ENCODE measurements around the gene PLEKHG7. TPM values are rescaled to one million over a fixed set of nuclear protein-coding genes. Genes with fewer than 3 reads are reported as not detected.
"Not testable (repeated sequence)": the region's sequence is repeated elsewhere in the genome, so short reads cannot be mapped to it uniquely, and the experiment has no call there.

Gene PLEKHG7
- total RNA-seq, 1 experiment from 2014 or later: not detected

GRCh38 chr12:92745856-92746550, 43.2 kb downstream of the PLEKHG7 start:
- Histone ChIP-seq H3K4me1 (ENCODE audit: insufficient read depth, low read length, poor library complexity, severe bottlenecking) (no peaks in the 10 kb centered on the region), H3K36me3 (ENCODE audit: insufficient read depth, low read length, poor library complexity, severe bottlenecking) (no peaks in the 10 kb centered on the region), H3K27me3 (replicated peaks; ENCODE audit: insufficient read depth, low read depth, low read length, poor library complexity) (no peaks in the 10 kb centered on the region), H3K27ac (ENCODE audit: low read depth, low read length, poor library complexity, severe bottlenecking) (no peak overlapping the region), H3K9me3 (ENCODE audit: low read depth, low read length, poor library complexity, severe bottlenecking) (no peaks in the 10 kb centered on the region), H3K4me3 (ENCODE audit: low read depth, low read length, poor library complexity, severe bottlenecking) (no peak overlapping the region)
- peak; percentile 67 for DNase-seq (ENCODE audit: low spot score)
- TF ChIP-seq EZH2 (IDR thresholded peaks at IDR 0.05; ENCODE audit: borderline replicate concordance, low read depth, low read length, poor library complexity, severe bottlenecking) (no peak), CTCF (conservative IDR thresholded peaks at IDR 0.05; ENCODE audit: low read depth, low read length) (no peak)
- no TSS peak for BruUV-seq (replicated peaks)
- ChIA-PET POLR2A (ENCODE audit: low non-redundant PET) (no interaction called here), CTCF (no interaction called here)
- intact Hi-C loops (cut with micrococcal nuclease; ENCODE audit: unreplicated experiment): no loop called here

GRCh38 chr12:92747151-92747550, 44.4 kb downstream of the PLEKHG7 start:
- no peaks in the 10 kb centered on the region for H3K9me3 ChIP-seq (ENCODE audit: low read depth, low read length, poor library complexity, severe bottlenecking)
- H3K27ac ChIP-seq (ENCODE audit: low read depth, low read length, poor library complexity, severe bottlenecking): no peak overlapping the region
- no peak for DNase-seq (ENCODE audit: low spot score)
- no TSS peak for BruUV-seq (replicated peaks)
- POLR2A ChIA-PET (ENCODE audit: low non-redundant PET): no interaction called here
- no peaks in the 10 kb centered on the region for H3K4me1 ChIP-seq (ENCODE audit: insufficient read depth, low read length, poor library complexity, severe bottlenecking)
- intact Hi-C loops (cut with micrococcal nuclease; ENCODE audit: unreplicated experiment): no loop called here
- TF ChIP-seq CTCF (conservative IDR thresholded peaks at IDR 0.05; ENCODE audit: low read depth, low read length) (no peak), EZH2 (IDR thresholded peaks at IDR 0.05; ENCODE audit: borderline replicate concordance, low read depth, low read length, poor library complexity, severe bottlenecking) (no peak)
- H3K4me3 ChIP-seq (ENCODE audit: low read depth, low read length, poor library complexity, severe bottlenecking): no peak overlapping the region
- CTCF ChIA-PET: no interaction called here
- no peaks in the 10 kb centered on the region for H3K27me3 ChIP-seq (replicated peaks; ENCODE audit: insufficient read depth, low read depth, low read length, poor library complexity)
- H3K36me3 ChIP-seq (ENCODE audit: insufficient read depth, low read length, poor library complexity, severe bottlenecking): no peaks in the 10 kb centered on the region

- intact Hi-C loops (cut with micrococcal nuclease; ENCODE audit: unreplicated experiment); H3K27ac ChIP-seq (ENCODE audit: low read depth, low read length, poor library complexity, severe bottlenecking); DNase-seq (ENCODE audit: low spot score); H3K36me3 ChIP-seq (ENCODE audit: insufficient read depth, low read length, poor library complexity, severe bottlenecking); H3K4me1 ChIP-seq (ENCODE audit: insufficient read depth, low read length, poor library complexity, severe bottlenecking); POLR2A ChIA-PET (ENCODE audit: low non-redundant PET); H3K9me3 ChIP-seq (ENCODE audit: low read depth, low read length, poor library complexity, severe bottlenecking); H3K27me3 ChIP-seq (replicated peaks; ENCODE audit: insufficient read depth, low read depth, low read length, poor library complexity); BruUV-seq (replicated peaks); H3K4me3 ChIP-seq (ENCODE audit: low read depth, low read length, poor library complexity, severe bottlenecking); CTCF ChIA-PET: not testable (repeated sequence)
Measured at GRCh38 chr12:92749691-92750090, 46.9 kb downstream of the PLEKHG7 start.

All from A673 (cell line).